GM21381 (cell line): ENCODE results near the gene BACH2.
"Not testable (repeated sequence)": the region's sequence is repeated elsewhere in the genome, so short reads cannot be mapped to it uniquely, and the experiment has no call there.

Experiments used
- ATAC-seq: cut with Tn5 transposase; IDR thresholded peaks from one replicate; pipeline ENCODE4 v1.9.1; 2021; ENCODE audit warnings: mild to moderate bottlenecking, moderate library complexity; ENCODE audit not compliant: unreplicated experiment

Gene BACH2

GRCh38 chr6:90076511-90077415 is 219.9 kb downstream of the BACH2 start:
- ATAC-seq, result no peak

GRCh38 chr6:90074161-90074850 is 222.3 kb downstream of the BACH2 start:
- ATAC-seq, result no peak

- no peak for ATAC-seq
Measured at GRCh38 chr6:90072935-90073464, 223.6 kb downstream of the BACH2 start.

GRCh38 chr6:90072501-90072900 is 224.1 kb downstream of the BACH2 start:
- no peak for ATAC-seq

- ATAC-seq, result no peak
Measured at GRCh38 chr6:90068703-90069523, 227.7 kb downstream of the BACH2 start.

- no peak for ATAC-seq
Measured at GRCh38 chr6:90068264-90068663, 228.4 kb downstream of the BACH2 start.

GRCh38 chr6:90066697-90067096 is 229.9 kb downstream of the BACH2 start:
- ATAC-seq, result no peak

GRCh38 chr6:90065173-90065572 is 231.5 kb downstream of the BACH2 start:
- ATAC-seq, result no peak

- no peak for ATAC-seq
Measured at GRCh38 chr6:90062667-90063066, 234.0 kb downstream of the BACH2 start.

- ATAC-seq, result no peak
Measured at GRCh38 chr6:90062051-90062450, 234.6 kb downstream of the BACH2 start.

- ATAC-seq, result not testable (repeated sequence)
Measured at GRCh38 chr6:90059178-90059577, 237.5 kb downstream of the BACH2 start.

- not testable (repeated sequence) for ATAC-seq
Measured at GRCh38 chr6:90055924-90056323, 240.7 kb downstream of the BACH2 start.

- not testable (repeated sequence) for ATAC-seq
Measured at GRCh38 chr6:90054193-90054592, 242.4 kb downstream of the BACH2 start.

GRCh38 chr6:90053614-90054013 is 243.0 kb downstream of the BACH2 start:
- ATAC-seq, result no peak

GRCh38 chr6:90049295-90049694 is 247.3 kb downstream of the BACH2 start:
- no peak for ATAC-seq

- no peak for ATAC-seq
Measured at GRCh38 chr6:90048206-90048967, 248.3 kb downstream of the BACH2 start.

GRCh38 chr6:90045535-90045934 is 251.1 kb downstream of the BACH2 start:
- ATAC-seq, result no peak

GRCh38 chr6:90044833-90045381 is 251.7 kb downstream of the BACH2 start:
- no peak for ATAC-seq

GRCh38 chr6:90044182-90044832 is 252.3 kb downstream of the BACH2 start:
- ATAC-seq, result no peak
